Adrenal gland (tissue), 5 donors: ENCODE measurements around the gene TMEM273.

Experiments
- CTCF ChIP-seq, 6 experiments: fragments of 450-650 bp in 4 of 6; fragments of 200-600 bp in 2 of 6; sonication (generic) in 1 of 6; IDR thresholded peaks; 1 replicate in 5 of 6; 2 replicates in 1 of 6; pipeline versions ENCODE4 v1.5.1 to v1.8.0; 2016 to 2021; ENCODE audit warnings: antibody characterized with exemption in 6 of 6, mild to moderate bottlenecking in 2 of 6, moderate library complexity in 1 of 6
- POLR2A ChIP-seq, 2 donors: fragments of 450-650 bp; IDR thresholded peaks; one replicate each; pipeline ENCODE4 v1.6.1; 2017; ENCODE audit warnings: antibody characterized with exemption in 2 of 2, mild to moderate bottlenecking in 2 of 2, moderate library complexity in 1 of 2
- donor health status: DM: no; HTN: no; CAD: no.

- TF ChIP-seq CTCF (IDR thresholded peaks at IDR 0.05): no peak
- no peak for TF ChIP-seq POLR2A (IDR thresholded peaks at IDR 0.05)
These were observed 54.4 kb downstream of the TMEM273 start, which contains the start of gene FAM170B for GRCh38 chr10:49133706-49134248.
